Mucosa of descending colon (tissue), 3 donors: Measurements from ENCODE around the gene KCNIP2. TPM values are rescaled to one million over a fixed set of nuclear protein-coding genes. Genes with fewer than 3 reads are reported as not detected.

ENCODE experiments used
- ATAC-seq: fragments of 200-7000 bp; cut with Tn5 transposase; one replicate; pipeline ENCODE4 v1.9.1; 2020; ENCODE audit warnings: mild to moderate bottlenecking, moderate library complexity
- DNase-seq, 3 donors: peaks; one replicate each; pipeline ENCODE4 v3.0.0-alpha.2; 2020
- H3K36me3 ChIP-seq: fragments of 200-600 bp; one replicate; pipeline ENCODE4 v1.8.0; 2021; ENCODE audit warnings: low read depth, mild to moderate bottlenecking
- H3K4me1 ChIP-seq: fragments of 200-600 bp; one replicate; pipeline ENCODE4 v1.8.0; 2021; ENCODE audit warnings: low read depth, mild to moderate bottlenecking
- H3K4me3 ChIP-seq: fragments of 200-600 bp; one replicate; pipeline ENCODE4 v1.8.0; 2021; ENCODE audit warnings: mild to moderate bottlenecking
- H3K9me3 ChIP-seq: fragments of 200-600 bp; one replicate; pipeline ENCODE4 v1.8.0; 2021; ENCODE audit warnings: mild to moderate bottlenecking
- intact Hi-C, 2 donors: fragments of 100-400 bp; cut with DNase I in 1 of 2; cut with micrococcal nuclease in 1 of 2; formaldehyde crosslinking; loops; one replicate each; pipeline versions ENCODE4 v1.11.0 to v1.11.1; 2022; cut with DNase I, micrococcal nuclease
- total RNA-seq, 3 donors: library from RNA; stranded (reverse); fragmentation: NEBNext Ultra II Directional in 2 of 3; extraction: Animal tissue kit (Norgen Biotek cat#: 25700) in 2 of 3; gene quantifications; one replicate each; pipeline versions ENCODE4 v1.2.1 to v1.2.4, GENCODE V29; 2021 to 2023
- TF ChIP-seq, protein P1 (sequence below): fragments of 200-600 bp; IDR thresholded peaks from one replicate; pipeline ENCODE4 v1.8.0; 2022; ENCODE audit warnings: antibody characterized with exemption, mild to moderate bottlenecking
- donor health status: DM: no; HTN: no; CAD: no; lungs with moderate emphysema.
- donor health status: DM: no; HTN: no; CAD: no.
- donor health status: DM: no; HTN: yes; CAD: no.

KCNIP2 gene
- total RNA-seq, 3 donors from 2014 or later = 3.7 to 5.9 (median 4.2) TPM

GRCh38 chr10:101826852-101827434 lies 16.7 kb downstream of the KCNIP2 start:
- ATAC-seq (no peak), DNase-seq (no peak)
- intact Hi-C loops = no loop called here
- Histone ChIP-seq H3K4me1 (peaks cover 14% of the 10 kb centered on the region), H3K4me3 (no peak overlapping the region), H3K9me3 (no peaks in the 10 kb centered on the region), H3K36me3 (no peaks in the 10 kb centered on the region)
- TF ChIP-seq, protein P1, sequence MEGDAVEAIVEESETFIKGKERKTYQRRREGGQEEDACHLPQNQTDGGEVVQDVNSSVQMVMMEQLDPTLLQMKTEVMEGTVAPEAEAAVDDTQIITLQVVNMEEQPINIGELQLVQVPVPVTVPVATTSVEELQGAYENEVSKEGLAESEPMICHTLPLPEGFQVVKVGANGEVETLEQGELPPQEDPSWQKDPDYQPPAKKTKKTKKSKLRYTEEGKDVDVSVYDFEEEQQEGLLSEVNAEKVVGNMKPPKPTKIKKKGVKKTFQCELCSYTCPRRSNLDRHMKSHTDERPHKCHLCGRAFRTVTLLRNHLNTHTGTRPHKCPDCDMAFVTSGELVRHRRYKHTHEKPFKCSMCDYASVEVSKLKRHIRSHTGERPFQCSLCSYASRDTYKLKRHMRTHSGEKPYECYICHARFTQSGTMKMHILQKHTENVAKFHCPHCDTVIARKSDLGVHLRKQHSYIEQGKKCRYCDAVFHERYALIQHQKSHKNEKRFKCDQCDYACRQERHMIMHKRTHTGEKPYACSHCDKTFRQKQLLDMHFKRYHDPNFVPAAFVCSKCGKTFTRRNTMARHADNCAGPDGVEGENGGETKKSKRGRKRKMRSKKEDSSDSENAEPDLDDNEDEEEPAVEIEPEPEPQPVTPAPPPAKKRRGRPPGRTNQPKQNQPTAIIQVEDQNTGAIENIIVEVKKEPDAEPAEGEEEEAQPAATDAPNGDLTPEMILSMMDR = no peak

- peaks cover 6% of the 10 kb centered on the region for H3K4me1 ChIP-seq
- H3K9me3 ChIP-seq = no peaks in the 10 kb centered on the region
- TF ChIP-seq, protein P1 = no peak
- H3K36me3 ChIP-seq = no peaks in the 10 kb centered on the region
- DNase-seq (no peak), ATAC-seq (no peak)
- H3K4me3 ChIP-seq = no peak overlapping the region
- intact Hi-C loops = no loop called here
Observed at GRCh38 chr10:101824736-101825135, 18.9 kb downstream of the KCNIP2 start.

DNA sequence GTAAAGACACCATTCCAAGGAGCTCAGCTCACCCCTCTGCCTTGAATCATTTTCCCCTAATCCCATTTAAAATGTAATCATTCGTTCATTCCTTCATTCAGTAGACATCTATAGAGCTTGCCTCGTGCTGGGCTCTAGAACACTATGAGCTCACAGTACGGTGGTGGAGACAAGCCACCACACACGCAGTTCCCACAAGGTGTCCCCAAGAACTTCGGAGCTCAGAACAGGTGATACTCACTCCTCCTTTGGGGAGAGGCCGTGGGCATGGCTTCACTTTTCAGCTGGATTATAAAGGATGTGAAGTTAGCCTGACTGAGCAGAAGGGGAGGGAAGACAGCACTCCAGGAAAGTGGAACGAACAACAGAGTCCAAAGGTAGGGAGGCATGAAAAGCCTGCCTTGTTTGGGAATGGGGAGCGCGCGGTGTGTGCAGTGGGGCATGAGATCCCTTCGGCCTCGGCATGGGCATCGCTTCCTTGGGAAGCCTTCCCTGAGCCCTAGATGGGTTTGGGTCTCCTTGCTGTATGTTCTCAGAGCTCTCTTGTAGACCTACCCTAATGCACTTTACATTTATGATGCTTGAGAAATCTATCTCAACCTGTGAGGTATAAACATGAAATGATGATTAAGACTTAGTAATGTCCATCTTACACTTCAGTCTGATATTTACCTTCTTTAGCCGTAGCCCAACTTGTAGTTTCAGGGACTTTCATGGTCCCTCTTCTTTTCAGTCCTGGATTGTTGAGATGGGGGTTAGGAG lies 24.5 kb downstream of the KCNIP2 start:
- TF ChIP-seq, protein P1 = no peak
- no peaks in the 10 kb centered on the region for H3K36me3 ChIP-seq

GRCh38 chr10:101818119-101818871 lies 25.3 kb downstream of the KCNIP2 start, which contains the start of gene OGA:
TSS of gene OGA (minus strand) at chr10:101818444. CDS start at chr10:101818022, 422 bp downstream.
- TF ChIP-seq, protein P1 = no peak
- peak within 1 kb of the TSS; percentile 96 for H3K4me3 ChIP-seq
- H3K9me3 ChIP-seq = no peaks in the 10 kb centered on the region
- intact Hi-C loops = no loop called here
- H3K36me3 ChIP-seq = no peaks in the 10 kb centered on the region
- ATAC-seq (peak; percentile 92), DNase-seq (peak; percentile 97 to 99 (median 97))
- H3K4me1 ChIP-seq = peaks cover 19% of the 10 kb centered on the region

More for the DNA sequence above, 24.5 kb downstream of the KCNIP2 start:
- ATAC-seq (peak; percentile 37), DNase-seq (peak in 2 of 3 donors; percentile 53 to 63)
- Histone ChIP-seq H3K4me1 (peaks cover 19% of the 10 kb centered on the region), H3K9me3 (no peaks in the 10 kb centered on the region), H3K4me3 (peak overlapping the region; percentile 96)
- intact Hi-C loops = no loop called here

GRCh38 chr10:101817337-101818118 lies 26.1 kb downstream of the KCNIP2 start:
- Histone ChIP-seq H3K4me1 (peaks cover 19% of the 10 kb centered on the region), H3K4me3 (peak overlapping the region; percentile 96), H3K9me3 (no peaks in the 10 kb centered on the region), H3K36me3 (no peaks in the 10 kb centered on the region)
- peak; percentile 92 to 97 (median 94) for DNase-seq
- intact Hi-C loops = no loop called here
- TF ChIP-seq, protein P1 = no peak
- peak; percentile 57 for ATAC-seq
